Keratinocyte (primary cell): ENCODE results near the gene ZDHHC20. TPM values are rescaled to one million over a fixed set of nuclear protein-coding genes. Genes with fewer than 3 reads are reported as not detected.

ENCODE experiments used
- DNase-seq: peaks from one replicate; pipeline ENCODE4 v3.0.0-alpha.2; 2011; ENCODE audit warnings: low read depth, missing footprints, low spot score
- FAIRE-seq: peaks from 2 replicates; lab custom pipeline; 2011; peaks lifted over from hg19 to GRCh38; lab: Jason Lieb, UNC
- H2AFZ ChIP-seq: 2 replicates; pipeline ENCODE4 v1.6.0; 2012; ENCODE audit warnings: low read length, control low read depth, inconsistent platforms; ENCODE audit not compliant: control insufficient read depth
- H3K27ac ChIP-seq: 2 replicates; pipeline ENCODE4 v1.5.1; 2011; ENCODE audit warnings: low read length; ENCODE audit not compliant: control insufficient read depth, insufficient read depth
- H3K27me3 ChIP-seq: 3 replicates; pipeline ENCODE4 v1.6.0; 2011; ENCODE audit warnings: low read length; ENCODE audit not compliant: control insufficient read depth, insufficient read depth; ENCODE audit errors: extremely low read depth
- H3K36me3 ChIP-seq, 2 experiments: 2 replicates in 1 of 2; 3 replicates in 1 of 2; pipeline ENCODE4 v1.5.1; 2011; ENCODE audit warnings: low read length in 2 of 2, mild to moderate bottlenecking in 1 of 2; ENCODE audit not compliant: control insufficient read depth in 2 of 2, insufficient read depth in 2 of 2; ENCODE audit errors: extremely low read depth in 1 of 2
- H3K4me1 ChIP-seq: 3 replicates; pipeline ENCODE4 v1.5.1; 2011; ENCODE audit warnings: low read length; ENCODE audit not compliant: control insufficient read depth, insufficient read depth; ENCODE audit errors: extremely low read depth
- H3K4me2 ChIP-seq: 3 replicates; pipeline ENCODE4 v1.6.0; 2011; ENCODE audit warnings: low read depth, low read length; ENCODE audit not compliant: control insufficient read depth, insufficient read depth; ENCODE audit errors: extremely low read depth
- H3K4me3 ChIP-seq, 3 experiments: fragments of 200-600 bp in 1 of 3; sonication (generic) in 1 of 3; 2 replicates in 2 of 3; 3 replicates in 1 of 3; pipeline ENCODE4 v1.5.1; 2011 to 2016; ENCODE audit warnings: low read length in 3 of 3, mild to moderate bottlenecking in 3 of 3, control low read depth in 2 of 3, inconsistent platforms in 1 of 3, low read depth in 1 of 3, mixed read lengths in 1 of 3, mixed run types in 1 of 3, moderate library complexity in 1 of 3; ENCODE audit not compliant: control insufficient read depth in 2 of 3, insufficient read depth in 2 of 3; ENCODE audit errors: extremely low read depth in 1 of 3
- H3K79me2 ChIP-seq: 2 replicates; pipeline ENCODE4 v1.6.0; 2012; ENCODE audit warnings: low read length; ENCODE audit not compliant: control insufficient read depth, insufficient read depth
- H3K9ac ChIP-seq: 3 replicates; pipeline ENCODE4 v1.6.0; 2011; ENCODE audit warnings: low read length; ENCODE audit not compliant: control insufficient read depth, insufficient read depth; ENCODE audit errors: extremely low read depth
- H3K9me1 ChIP-seq: 3 replicates; pipeline ENCODE4 v1.6.0; 2011; ENCODE audit warnings: low read length; ENCODE audit not compliant: control insufficient read depth, insufficient read depth; ENCODE audit errors: extremely low read depth
- H3K9me3 ChIP-seq: 2 replicates; pipeline ENCODE4 v1.5.1; 2012; ENCODE audit warnings: low read depth, low read length; ENCODE audit not compliant: control insufficient read depth
- H4K20me1 ChIP-seq: 3 replicates; pipeline ENCODE4 v1.6.0; 2011; ENCODE audit warnings: low read length; ENCODE audit not compliant: control insufficient read depth, insufficient read depth; ENCODE audit errors: extremely low read depth
- CTCF ChIP-seq, 3 experiments: IDR thresholded peaks in 1 of 3; conservative IDR thresholded peaks in 1 of 3; optimal IDR thresholded peaks in 1 of 3; 2 replicates in 2 of 3; 3 replicates in 1 of 3; pipeline versions ENCODE3 to v1.5.1; 2011; ENCODE audit warnings: low read length in 3 of 3, mild to moderate bottlenecking in 3 of 3, moderate library complexity in 2 of 3, control low read depth in 1 of 3, inconsistent platforms in 1 of 3; ENCODE audit not compliant: insufficient read depth in 2 of 3; ENCODE audit errors: extremely low read depth in 1 of 3
- EZH2 ChIP-seq: IDR thresholded peaks from one replicate; pipeline ENCODE4 v1.6.1; 2012; ENCODE audit warnings: inconsistent platforms, mild to moderate bottlenecking, low read length, moderate library complexity
- dilution Hi-C: fragments of 300-500 bp; cut with MboI; formaldehyde crosslinking; loops from one replicate; pipeline ENCODE4 v1.7.0; 2020; ENCODE audit warnings: low sequenced_read_pairs; ENCODE audit not compliant: extremely low pct_ligation_motif_present
- polyA plus RNA-seq, 5 experiments: library from polyadenylated mRNA; depleted of rRNA in 3 of 5; stranded (reverse) in 3 of 5; stranded (forward) in 1 of 5; unstranded in 1 of 5; fragments of >200 nt; gene quantifications; 1 replicate in 1 of 5; 2 replicates in 3 of 5; 3 replicates in 1 of 5; pipeline versions ENCODE4 v1.2.1 to v1.2.3, GENCODE V29; 2011 to 2012; ENCODE audit warnings: missing spikeins in 2 of 5, low read depth in 1 of 5, low replicate concordance in 1 of 5

The ZDHHC20 gene
- polyA plus RNA-seq, 1 donor (not counting 4 experiments of a cell fraction or from before 2014, with no cell fraction given) = 45.8 TPM

GRCh38 chr13:21344662-21345176 is 114.4 kb downstream of the ZDHHC20 start:
- FAIRE-seq (no peak), DNase-seq (no peak)
- TF ChIP-seq EZH2 (no peak), CTCF (optimal IDR thresholded peaks at IDR 0.05 in 1 of 3, IDR thresholded peaks at IDR 0.05 in 1 of 3, conservative IDR thresholded peaks at IDR 0.05 in 1 of 3; ENCODE audit: extremely low read depth in 1 of 3, insufficient read depth in 2 of 3, low read length in 3 of 3) (no peak)
- no peaks in the 10 kb centered on the region for H3K79me2 ChIP-seq
- no peak overlapping the region for H3K9ac ChIP-seq
- H3K4me2 ChIP-seq = no peak overlapping the region
- no peaks in the 10 kb centered on the region for H4K20me1 ChIP-seq
- no peaks in the 10 kb centered on the region for H3K9me3 ChIP-seq
- H2AFZ ChIP-seq = no peak overlapping the region
- H3K27me3 ChIP-seq = no peaks in the 10 kb centered on the region
- H3K9me1 ChIP-seq = no peaks in the 10 kb centered on the region
- dilution Hi-C loops = no loop called here
- H3K27ac ChIP-seq = no peak overlapping the region
- no peaks in the 10 kb centered on the region for H3K4me1 ChIP-seq
- H3K4me3 ChIP-seq = no peak overlapping the region
- H3K36me3 ChIP-seq = no peaks in the 10 kb centered on the region

- dilution Hi-C loops = no loop called here
- FAIRE-seq (no peak), DNase-seq (no peak)
- Histone ChIP-seq H3K4me3 (no peak overlapping the region), H3K79me2 (no peaks in the 10 kb centered on the region), H3K36me3 (no peaks in the 10 kb centered on the region), H4K20me1 (no peaks in the 10 kb centered on the region), H3K4me2 (no peak overlapping the region), H3K9ac (no peak overlapping the region), H3K4me1 (no peaks in the 10 kb centered on the region), H3K27me3 (no peaks in the 10 kb centered on the region), H3K9me1 (no peaks in the 10 kb centered on the region), H3K27ac (no peak overlapping the region), H3K9me3 (no peaks in the 10 kb centered on the region), H2AFZ (no peak overlapping the region)
- no peak for TF ChIP-seq CTCF (optimal IDR thresholded peaks at IDR 0.05 in 1 of 3, IDR thresholded peaks at IDR 0.05 in 1 of 3, conservative IDR thresholded peaks at IDR 0.05 in 1 of 3; ENCODE audit: extremely low read depth in 1 of 3, insufficient read depth in 2 of 3, low read length in 3 of 3)
- TF ChIP-seq EZH2 = no peak
Measured at GRCh38 chr13:21343659-21344058, 115.4 kb downstream of the ZDHHC20 start.
